ENCODE data around the gene CLSTN1.
"Not testable (repeated sequence)": the region's sequence is repeated elsewhere in the genome, so short reads cannot be mapped to it uniquely, and the experiment has no call there.

CLSTN1 gene

DNA sequence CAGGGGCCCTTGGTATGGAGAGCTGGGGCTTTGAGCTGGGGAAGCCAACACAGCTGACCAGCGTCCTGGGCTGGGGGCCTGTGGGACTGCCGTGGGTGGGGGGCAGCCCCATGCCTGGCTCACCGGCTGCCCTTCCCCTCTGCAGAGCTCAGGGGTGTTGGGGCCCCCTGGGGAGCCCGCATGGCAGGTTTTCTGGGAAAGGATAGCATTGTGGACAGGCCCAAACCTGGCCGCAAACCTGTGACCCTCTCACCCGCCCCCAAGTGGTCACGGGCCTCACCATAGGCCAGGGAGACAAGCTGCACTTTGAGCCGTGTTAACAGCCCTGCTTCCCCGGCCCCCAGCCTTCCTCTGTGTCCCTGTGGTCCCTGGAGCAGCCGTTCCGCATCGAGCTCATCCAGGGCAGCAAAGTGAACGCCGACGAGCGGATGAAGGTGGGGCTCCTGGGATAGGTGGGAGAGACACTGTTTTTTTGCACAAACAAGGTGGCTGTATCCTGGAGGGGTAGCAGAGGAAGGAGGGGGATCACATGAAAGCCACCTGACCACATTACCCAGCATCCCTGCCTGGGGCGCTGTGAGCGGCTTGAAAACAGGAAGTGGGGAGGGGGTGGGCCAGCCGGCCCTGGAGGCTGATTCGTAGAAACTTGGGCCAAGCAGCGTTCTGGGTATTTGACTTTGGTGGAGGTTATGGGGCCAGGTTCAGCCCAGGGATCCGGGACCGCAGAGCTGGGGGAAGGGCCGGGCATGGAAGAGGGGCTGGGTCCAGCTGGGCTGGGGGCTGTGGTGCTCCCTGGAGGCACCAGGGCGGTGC, 106.4 kb downstream of the CLSTN1 start:
- peak in 2 of 3 experiments; percentile 67 to 77 for DNase-seq (ENCODE audit: low read depth in 2 of 3, low spot score in 2 of 3)

DNA sequence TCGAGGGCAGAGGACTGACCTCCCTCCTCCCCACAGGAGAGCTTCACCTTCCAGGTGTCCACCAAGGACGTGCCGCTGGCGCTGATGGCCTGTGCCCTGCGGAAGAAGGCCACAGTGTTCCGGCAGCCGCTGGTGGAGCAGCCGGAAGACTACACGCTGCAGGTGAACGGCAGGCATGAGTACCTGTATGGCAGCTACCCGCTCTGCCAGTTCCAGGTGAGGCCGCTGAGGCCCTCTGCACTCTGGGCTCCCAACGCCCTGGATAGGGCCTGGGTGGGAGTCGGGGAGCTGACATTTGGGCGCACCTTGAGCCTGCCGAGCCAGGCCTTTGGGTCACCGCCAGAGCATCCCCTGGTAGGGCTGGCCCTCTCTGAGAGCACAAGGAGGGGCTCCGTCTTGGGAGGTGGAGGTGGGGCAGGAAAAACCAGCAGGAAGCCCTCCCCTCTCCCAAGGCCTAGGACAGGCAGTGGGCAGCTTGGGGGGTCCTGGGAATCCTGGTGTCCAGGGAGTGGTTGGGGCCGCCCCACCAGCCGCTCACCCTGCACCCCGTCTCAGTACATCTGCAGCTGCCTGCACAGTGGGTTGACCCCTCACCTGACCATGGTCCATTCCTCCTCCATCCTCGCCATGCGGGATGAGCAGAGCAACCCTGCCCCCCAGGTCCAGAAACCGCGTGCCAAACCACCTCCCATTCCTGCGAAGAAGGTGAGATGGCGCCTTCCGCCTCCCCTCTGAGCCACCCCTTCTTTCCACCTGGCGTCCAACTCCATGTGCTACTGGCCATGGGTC, 107.2 kb downstream of the CLSTN1 start:
- no peak for DNase-seq (ENCODE audit: low read depth in 2 of 3, low spot score in 2 of 3)

DNA sequence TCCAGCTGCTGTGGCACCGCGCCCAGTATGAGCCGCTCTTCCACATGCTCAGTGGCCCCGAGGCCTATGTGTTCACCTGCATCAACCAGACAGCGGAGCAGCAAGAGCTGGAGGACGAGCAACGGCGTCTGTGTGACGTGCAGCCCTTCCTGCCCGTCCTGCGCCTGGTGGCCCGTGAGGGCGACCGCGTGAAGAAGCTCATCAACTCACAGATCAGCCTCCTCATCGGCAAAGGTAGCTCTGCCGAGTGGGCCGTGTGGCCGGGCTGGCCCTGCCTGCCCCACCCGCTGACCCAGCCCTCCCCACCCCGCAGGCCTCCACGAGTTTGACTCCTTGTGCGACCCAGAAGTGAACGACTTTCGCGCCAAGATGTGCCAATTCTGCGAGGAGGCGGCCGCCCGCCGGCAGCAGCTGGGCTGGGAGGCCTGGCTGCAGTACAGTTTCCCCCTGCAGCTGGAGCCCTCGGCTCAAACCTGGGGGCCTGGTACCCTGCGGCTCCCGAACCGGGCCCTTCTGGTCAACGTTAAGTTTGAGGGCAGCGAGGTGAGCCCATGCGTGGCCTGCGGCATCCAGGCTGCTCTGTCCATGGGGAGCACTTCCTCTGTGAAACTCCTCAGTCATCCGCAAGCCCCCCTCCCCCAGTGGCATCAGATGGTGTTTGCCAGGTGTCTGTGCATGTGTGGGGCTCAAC, 108.1 kb downstream of the CLSTN1 start:
- DNase-seq (ENCODE audit: low read depth in 2 of 3, low spot score in 2 of 3) = no peak

DNA sequence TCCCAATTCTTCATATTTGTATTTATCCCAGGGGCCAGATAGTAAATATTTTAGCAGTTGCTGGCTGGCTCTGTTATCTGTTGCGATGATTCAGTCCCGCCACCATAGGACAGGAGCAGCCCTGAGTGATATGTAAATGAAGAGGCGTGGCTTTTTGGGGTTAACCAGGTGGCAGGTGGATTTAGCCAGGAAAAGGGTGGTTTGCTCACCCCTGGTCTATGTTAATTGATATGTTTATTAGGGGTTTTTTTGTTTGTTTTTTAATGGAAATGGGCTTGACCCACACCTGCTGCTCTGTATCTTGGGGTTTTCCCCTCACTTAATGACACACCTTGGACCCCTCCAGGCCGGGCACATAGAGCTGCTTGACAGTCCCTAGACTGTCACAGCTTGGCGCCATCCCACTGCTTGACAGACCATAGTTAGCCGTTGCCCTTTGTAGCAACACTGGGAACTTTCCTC, 109.5 kb downstream of the CLSTN1 start:
- DNase-seq (ENCODE audit: low read depth in 2 of 3, low spot score in 2 of 3) = no peak

DNA sequence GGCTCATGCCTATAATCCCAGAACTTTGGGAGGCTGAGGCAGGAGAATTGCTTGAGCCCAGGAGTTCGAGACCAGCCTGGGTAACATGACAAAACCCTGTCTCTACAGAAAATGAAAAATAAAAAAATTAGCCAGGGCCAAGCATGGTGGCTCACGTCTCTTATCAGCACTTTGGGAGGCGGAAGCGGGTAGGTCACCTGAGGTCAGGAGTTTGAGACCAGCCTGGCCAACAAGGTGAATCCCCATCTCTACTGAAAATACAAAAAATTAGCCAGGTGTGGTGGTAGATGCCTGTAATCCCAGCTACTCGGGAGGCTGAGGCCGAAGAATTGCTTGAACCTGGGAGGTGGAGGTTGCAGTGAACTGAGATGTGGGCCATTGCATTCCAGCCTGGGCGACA, 111.0 kb downstream of the CLSTN1 start:
- not testable (repeated sequence) for DNase-seq (ENCODE audit: low read depth in 2 of 3, low spot score in 2 of 3)

DNA sequence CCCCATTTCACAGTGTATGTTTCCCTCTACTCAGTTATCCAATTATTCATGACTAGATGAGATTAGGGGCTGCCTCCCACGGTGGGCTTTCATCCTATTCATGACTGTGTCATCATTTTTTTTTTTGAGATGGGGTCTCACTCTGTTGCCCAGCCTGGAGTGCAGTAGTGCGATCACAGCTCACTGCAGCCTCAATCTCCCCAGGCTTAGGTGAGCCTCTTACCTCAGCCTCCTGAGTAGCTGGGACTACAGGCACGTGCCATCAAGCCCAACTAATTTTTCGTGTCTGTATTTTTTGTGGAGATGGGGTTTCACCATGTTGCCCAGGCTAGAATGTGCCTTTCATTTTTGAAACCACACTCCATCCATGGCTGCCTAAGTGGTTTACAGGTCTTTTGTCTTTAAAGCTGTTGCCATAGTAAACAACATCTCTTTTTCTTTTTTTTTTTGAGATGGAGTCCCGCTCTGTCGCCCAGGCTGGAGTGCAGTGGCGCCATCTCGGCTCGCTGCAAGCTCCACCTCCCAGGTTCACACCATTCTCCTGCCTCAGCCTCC, 112.2 kb downstream of the CLSTN1 start:
- no peak for DNase-seq (ENCODE audit: low read depth in 2 of 3, low spot score in 2 of 3)

DNA sequence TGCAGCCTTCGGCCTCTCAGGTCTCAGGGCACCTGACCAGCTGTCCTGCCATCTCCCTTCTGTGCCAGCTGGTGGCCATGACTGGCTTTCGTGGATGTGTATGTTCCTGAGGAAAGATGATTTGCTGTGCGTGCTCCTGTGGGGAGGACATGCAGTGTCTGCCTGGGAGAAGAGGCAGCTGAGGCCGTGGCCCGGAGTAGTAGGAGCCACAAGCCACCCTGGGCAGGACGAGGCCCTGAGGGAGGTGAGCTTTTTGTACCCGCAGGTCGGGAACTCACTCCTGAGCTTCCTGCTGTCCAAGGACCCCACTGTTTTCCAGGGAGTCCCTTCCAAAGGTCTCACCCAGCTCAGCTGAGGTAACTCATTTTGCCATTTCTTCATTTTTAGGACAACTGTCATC, 113.7 kb downstream of the CLSTN1 start:
- no peak for DNase-seq (ENCODE audit: low read depth in 2 of 3, low spot score in 2 of 3)

DNA sequence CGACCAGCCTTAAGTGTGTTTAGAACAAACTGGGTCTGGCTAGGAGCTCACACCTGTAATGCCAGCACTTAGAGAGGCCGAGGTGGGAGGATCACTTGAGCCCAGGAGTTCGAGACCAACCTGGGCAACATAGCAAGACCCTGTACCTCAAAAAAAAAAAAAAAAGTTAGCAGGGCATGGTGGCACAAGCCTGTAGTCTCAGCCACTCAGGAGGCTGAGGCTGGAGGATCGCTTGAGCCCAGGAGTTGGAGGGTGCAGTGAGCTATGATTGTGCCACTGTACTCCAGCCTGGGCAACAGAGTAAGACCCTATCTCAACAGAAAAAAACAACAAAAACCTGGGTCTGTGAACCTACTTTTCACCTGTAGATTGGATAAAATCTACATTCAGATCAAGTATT, 117.6 kb downstream of the CLSTN1 start:
- no peak for DNase-seq (ENCODE audit: low read depth in 2 of 3, low spot score in 2 of 3)

DNA sequence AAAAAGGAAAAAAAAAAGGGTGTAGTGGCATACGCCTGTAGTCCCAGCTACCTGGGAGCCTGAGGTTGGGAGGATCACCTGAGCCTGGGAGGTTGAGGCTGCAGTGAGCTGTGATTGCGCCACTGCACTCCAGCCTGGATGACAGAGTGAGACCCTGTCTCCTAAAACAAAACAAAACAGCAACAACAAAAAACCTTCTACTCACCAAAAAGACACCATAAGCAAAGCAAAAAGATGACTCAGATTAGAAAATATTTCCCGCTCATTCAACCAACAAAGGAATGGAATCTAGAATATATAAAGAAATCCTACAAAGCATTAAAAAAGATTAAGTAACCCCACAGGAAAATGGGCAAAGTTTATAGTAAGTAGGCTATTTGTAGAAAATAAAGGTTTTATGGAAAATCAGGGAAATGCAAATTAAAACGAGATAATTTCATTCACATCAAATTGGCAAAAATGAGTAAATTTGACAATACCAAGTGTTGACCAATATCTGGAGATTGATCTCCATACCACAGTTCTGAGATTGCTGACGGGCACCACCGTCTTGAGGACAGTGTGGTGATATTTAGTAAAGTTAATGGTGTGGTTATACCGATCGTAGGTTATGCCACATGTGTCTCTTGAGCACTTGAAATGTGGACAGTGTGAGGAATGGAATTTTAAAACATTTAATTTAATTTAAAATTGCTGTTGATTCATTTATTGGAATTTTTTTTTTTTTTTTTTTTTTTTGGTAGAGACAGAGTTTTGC, 118.2 kb downstream of the CLSTN1 start:
- no peak for DNase-seq (ENCODE audit: low read depth in 2 of 3, low spot score in 2 of 3)

DNA sequence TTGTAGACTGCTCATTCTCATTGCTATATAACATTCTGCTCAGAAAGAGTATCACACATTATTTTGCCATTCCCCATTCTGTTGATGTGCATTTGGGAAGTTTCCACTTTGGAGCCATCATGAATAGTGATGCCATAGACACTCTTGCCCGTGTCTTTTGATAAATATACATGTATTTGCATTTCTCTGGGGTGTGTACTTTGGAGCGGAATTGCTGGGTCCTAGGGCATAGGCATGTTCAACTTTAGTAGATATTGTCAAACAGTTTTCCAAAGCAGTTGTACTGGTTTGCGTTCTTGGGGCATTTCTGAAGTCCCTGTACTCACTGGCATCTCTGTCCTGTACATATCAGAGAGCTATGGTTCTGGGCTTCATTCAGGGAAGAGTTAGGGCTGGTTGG, 120.1 kb downstream of the CLSTN1 start:
- DNase-seq (ENCODE audit: low read depth in 2 of 3, low spot score in 2 of 3) = no peak

DNA sequence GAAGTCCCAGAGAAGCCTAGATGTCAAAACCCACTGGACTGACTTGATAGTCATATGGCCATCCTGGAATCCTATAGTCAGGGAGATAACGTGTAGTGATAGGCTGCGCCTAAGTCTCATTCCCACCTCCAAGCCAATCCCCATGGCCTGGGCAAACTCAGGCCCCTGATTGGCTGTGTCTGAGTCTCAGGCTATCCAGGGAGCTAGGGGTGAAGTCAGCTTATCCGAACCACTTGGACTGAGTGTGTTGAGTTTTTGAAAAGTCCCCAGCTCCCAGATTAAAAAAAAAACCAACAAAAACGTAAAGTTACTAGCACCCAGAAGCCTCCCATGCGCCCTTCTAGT, 120.6 kb downstream of the CLSTN1 start:
- DNase-seq (ENCODE audit: low read depth in 2 of 3, low spot score in 2 of 3) = no peak

DNA sequence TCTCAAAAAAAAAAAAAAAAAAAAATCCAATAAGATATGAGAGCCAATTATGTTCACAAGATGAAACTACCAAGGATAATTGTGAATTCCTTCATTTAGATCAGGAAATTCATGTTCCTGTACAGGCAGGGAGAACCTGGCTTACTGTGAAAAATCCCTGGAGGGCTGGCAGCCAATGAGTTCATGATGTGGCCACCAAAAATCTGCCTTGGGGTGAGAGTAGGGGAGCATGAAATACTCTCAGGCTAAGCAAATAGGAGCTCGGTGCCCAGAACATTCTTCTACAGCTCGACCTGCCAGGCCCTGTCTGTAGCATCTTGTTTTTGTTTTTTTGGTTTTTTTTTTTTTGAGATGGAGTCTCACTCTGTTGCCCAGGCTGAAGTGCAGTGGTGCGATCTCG, 122.1 kb downstream of the CLSTN1 start:
- DNase-seq (ENCODE audit: low read depth in 2 of 3, low spot score in 2 of 3) = no peak

DNA sequence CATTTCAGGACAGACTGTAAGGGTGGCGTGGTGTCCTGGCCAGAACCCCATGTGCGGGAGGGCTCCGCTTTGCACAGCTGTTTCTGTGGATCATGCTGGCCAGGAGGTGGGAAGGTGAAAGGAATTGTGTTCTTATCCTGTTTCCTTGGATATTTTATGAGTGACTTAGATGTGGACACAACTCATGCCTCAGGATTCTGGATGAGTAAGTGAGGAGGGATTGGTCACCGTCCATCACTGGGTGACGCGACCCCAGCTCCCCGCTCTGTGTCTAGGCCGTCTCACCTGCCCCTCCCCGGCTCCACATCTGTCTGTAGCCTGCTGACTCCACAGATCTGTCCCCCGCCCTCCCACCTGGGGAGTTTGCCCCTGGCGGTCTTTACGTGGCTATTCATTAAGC, 123.4 kb downstream of the CLSTN1 start:
- no peak for DNase-seq (ENCODE audit: low read depth in 2 of 3, low spot score in 2 of 3)

DNA sequence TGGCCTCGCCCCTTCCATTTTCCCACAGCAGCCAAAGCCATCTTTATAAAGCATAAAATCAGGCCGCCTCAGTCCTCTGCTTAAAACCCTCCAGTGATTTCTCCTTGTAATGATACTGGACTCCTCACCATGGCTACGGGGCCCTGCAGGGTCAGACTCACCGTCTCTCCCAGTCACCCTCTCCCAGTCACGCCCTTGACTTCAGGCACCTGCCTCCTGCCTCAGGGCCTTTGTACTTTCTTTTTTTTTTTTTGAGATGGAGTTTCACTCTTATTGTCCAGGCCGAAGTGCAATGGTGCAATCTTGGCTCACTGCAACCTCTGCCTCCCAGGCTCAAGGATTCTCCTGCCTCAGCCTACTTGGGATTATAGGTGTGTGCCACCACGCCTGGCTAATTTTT, 124.4 kb downstream of the CLSTN1 start:
- DNase-seq (ENCODE audit: low read depth in 2 of 3, low spot score in 2 of 3) = no peak

DNA sequence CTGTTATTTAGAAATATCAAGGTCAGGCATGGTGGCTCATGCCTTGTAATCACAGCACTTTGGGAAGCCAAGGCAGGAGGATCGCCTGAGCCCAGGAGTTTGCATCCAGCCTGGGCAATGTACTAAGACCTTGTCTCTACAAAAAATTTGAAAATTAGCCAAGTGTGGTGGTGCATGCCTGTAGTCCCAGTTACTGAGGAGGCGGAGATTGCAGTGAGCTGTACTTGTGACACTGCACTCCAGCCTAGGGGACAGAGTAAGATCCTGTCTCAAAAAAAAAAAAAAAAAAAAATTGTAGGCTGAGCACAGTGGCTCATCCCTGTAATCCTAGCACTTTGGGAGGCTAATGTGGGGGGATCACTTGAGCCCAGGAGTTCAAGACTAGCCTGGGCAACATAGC, 127.0 kb downstream of the CLSTN1 start:
- DNase-seq (ENCODE audit: low read depth in 2 of 3, low spot score in 2 of 3) = no peak

DNA sequence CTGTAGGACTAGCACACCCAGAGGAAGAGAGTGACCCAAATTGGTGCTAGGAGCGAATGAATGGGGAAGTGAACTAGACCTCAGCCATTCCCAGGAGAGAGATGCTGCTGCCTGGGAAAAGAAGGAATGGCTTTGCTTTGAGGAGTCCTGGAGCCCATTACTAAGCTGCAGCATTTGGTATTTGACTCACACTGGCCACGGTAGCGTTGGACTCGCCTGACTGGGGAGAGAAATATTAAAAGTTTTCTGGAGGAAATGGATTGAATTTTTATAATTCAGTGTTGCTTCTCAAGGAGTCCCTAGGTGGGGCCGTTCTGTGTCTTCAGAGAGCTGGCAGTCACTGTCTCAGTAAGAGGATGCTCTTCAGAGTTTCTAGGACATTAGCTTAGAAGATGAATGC, 132.1 kb downstream of the CLSTN1 start:
- DNase-seq (ENCODE audit: low read depth in 2 of 3, low spot score in 2 of 3) = no peak

DNA sequence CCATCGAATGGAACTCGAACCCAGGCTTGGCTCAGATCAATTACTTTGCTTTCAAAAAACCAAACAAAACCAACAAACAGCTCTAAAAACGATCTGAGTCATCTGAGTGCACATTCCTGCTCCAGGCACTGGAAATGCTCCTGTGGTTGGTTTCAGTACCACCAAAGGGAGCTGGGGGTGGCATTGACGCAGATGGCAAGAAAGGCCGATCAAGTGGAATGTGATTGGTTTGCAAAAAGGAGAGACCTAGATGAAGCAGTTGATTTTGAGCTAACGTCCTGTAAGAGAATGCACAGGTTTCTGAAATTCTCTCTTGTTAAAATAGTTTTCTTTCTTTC, 132.7 kb downstream of the CLSTN1 start:
- DNase-seq (ENCODE audit: low read depth in 2 of 3, low spot score in 2 of 3) = no peak

DNA sequence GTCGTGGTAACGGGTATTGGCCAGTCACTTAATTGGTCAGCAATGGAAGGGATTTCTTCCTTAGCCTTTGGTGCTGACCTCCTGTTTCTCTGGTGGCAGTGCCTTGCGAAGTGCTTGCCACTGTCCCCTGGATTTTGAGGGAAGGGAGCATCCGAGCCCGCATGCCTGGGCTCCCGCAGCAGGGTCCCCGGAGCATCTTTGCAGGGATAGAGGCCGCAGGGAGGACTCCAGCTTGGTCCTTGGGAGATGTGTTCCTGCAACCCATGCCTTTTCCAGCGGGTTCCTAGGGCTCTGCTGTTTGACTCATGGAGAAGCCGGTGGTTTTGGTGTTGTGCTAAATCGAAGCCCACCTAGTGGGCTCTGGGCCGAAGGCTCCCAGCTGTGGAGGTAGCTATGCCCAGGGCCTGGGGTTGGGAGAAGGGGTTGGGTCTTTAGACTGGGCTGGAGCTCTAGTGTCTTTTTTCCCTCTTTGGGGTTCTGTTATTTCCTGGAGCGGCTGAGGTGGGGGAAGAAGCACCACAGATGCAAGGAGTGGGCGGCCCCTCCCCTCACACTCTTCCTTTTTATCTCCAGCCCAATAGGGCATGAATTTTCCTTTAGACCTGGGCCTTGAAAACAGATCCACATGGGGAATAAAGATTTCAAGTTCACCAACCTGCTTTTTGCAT, 133.2 kb downstream of the CLSTN1 start:
- DNase-seq (ENCODE audit: low read depth in 2 of 3, low spot score in 2 of 3) = no peak

DNA sequence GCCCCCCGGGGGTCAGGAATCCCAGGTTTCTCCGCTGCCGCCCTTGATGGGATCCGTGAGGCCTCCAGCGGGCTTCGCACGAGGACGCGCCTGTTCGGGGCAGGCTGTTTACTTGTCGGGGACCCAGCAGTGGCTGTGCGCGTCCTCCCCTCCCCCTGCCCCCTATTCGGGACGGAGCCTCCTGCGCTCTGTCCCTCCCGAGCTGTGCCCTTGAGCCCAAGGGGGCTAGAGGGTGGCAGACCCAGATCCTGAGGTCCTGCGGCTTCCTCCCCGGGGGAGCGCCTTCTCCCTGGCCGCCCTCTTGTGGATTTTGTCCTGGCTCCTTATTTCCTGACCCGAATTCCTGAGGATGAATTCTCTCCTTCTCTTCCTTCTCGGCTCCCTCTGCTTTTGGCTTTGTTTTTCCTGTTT, 133.8 kb downstream of the CLSTN1 start:
- no peak for DNase-seq (ENCODE audit: low read depth in 2 of 3, low spot score in 2 of 3)

DNA sequence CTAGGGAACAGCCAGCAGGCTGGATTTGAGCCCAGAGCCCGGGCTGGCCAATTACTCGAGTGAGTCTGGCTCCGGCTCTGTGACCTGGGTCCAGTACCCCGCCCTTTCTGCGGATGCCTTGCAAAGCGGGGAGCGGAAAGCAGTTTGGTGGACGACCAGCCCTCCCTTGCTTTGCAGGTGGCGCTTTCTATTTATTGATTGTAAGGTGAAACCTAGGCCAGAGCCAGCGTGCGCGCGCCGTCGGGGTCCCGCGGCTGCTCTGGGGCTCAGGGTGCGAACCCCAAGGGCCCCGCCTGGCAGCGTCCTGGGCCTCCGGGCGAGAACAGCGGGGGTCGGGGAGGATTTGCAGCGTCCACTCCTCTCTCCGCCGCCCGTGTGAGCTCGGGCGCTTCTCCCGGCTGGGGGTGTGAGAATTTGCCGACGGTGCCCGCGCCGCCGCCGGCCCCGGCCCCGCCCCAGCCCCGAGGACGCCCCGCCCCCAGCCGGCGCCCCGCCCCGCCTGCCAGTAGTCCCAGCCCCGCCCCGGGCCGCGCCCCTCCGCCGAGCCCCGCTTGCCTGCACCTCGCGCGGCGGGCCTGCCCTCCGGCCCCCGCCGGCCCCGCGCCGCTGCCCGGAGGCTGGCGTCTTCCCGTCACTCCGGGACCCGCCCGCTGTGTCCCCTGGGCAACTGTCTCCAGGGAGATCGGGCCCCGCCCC, 134.6 kb downstream of the CLSTN1 start:
- DNase-seq (ENCODE audit: low read depth in 2 of 3, low spot score in 2 of 3) = peak; percentile 66 to 75 (median 70)
